Uterus (tissue), 2 donors: ENCODE results near the gene ZDBF2.

Experiments
- CTCF ChIP-seq, 4 experiments: fragments of 200-600 bp in 2 of 4; fragments of 450-650 bp in 2 of 4; sonication (generic) in 2 of 4; IDR thresholded peaks; one replicate each; pipeline ENCODE4 v1.5.1; 2016 to 2019; ENCODE audit warnings: antibody characterized with exemption in 4 of 4, mild to moderate bottlenecking in 2 of 4, moderate library complexity in 1 of 4
- POLR2A ChIP-seq, 2 donors: fragments of 450-650 bp; IDR thresholded peaks; one replicate each; pipeline ENCODE4 v1.6.1; 2016; ENCODE audit warnings: antibody characterized with exemption in 2 of 2, mild to moderate bottlenecking in 1 of 2, moderate library complexity in 1 of 2

DNA sequence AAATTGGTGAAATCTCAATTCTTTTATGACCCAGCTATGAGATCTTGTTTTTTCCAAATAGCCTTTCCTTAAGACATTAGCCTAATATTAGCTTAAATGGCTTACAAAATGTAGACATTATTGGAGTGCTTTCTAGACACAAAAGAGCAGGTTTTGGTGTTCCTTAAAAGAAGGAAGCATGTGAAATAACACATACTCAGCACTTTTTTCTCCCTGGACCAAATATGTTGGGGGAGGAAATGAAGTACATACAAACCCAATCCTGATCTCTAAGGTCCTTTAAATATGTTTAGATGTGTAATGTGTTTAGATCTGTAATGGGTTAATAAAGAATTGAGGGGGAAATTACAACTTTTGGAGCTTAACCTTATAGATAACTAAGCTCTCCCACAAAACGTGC is 3.4 kb upstream of the ZDBF2 start:
- TF ChIP-seq CTCF (IDR thresholded peaks at IDR 0.05) (no peak), POLR2A (IDR thresholded peaks at IDR 0.05) (no peak)
